DOHH2 (cell line): ENCODE measurements around the gene SAC3D1.

Source experiments
- H3F3A ChIP-seq: fragments of 200-600 bp; sonication (generic), shearing (Covaris generic); 2 replicates; pipeline ENCODE4 v1.6.0; 2016; ENCODE audit warnings: antibody characterized with exemption, mild to moderate bottlenecking; ENCODE audit not compliant: control insufficient read depth, insufficient read depth
- H3K27ac ChIP-seq: fragments of 200-600 bp; sonication (generic); 2 replicates; pipeline ENCODE4 v1.5.1; 2014; ENCODE audit warnings: low read depth, mild to moderate bottlenecking, low read length, moderate library complexity
- H3K27me3 ChIP-seq: fragments of 200-600 bp; sonication (generic); 2 replicates; pipeline ENCODE4 v1.6.1; 2014; ENCODE audit warnings: mild to moderate bottlenecking, low read length, mixed read lengths; ENCODE audit not compliant: control insufficient read depth
- H3K36me3 ChIP-seq: fragments of 200-600 bp; sonication (generic); 2 replicates; pipeline ENCODE4 v1.6.1; 2014; ENCODE audit warnings: mild to moderate bottlenecking, low read length, moderate library complexity, mixed read lengths; ENCODE audit not compliant: control insufficient read depth
- H3K4me1 ChIP-seq: fragments of 200-600 bp; sonication (generic); 2 replicates; pipeline ENCODE4 v1.6.1; 2014; ENCODE audit warnings: mild to moderate bottlenecking, low read length, mixed read lengths; ENCODE audit not compliant: control insufficient read depth
- H3K4me2 ChIP-seq: fragments of 200-600 bp; sonication (generic); 2 replicates; pipeline ENCODE4 v1.6.0; 2014; ENCODE audit warnings: mild to moderate bottlenecking, low read length, moderate library complexity
- H3K4me3 ChIP-seq: fragments of 200-600 bp; sonication (generic); 2 replicates; pipeline ENCODE4 v1.5.1; 2014; ENCODE audit warnings: mild to moderate bottlenecking, low read length, mixed read lengths
- H3K79me2 ChIP-seq: fragments of 200-600 bp; sonication (generic); 2 replicates; pipeline ENCODE4 v1.6.1; 2014; ENCODE audit warnings: mild to moderate bottlenecking, low read length, mixed read lengths; ENCODE audit not compliant: control insufficient read depth
- H3K9me2 ChIP-seq: fragments of 200-600 bp; sonication (generic); replicated peaks from 2 replicates; pipeline ENCODE4 v1.6.1; 2014; ENCODE audit warnings: mild to moderate bottlenecking, low read length, mixed read lengths; ENCODE audit not compliant: control insufficient read depth
- H3K9me3 ChIP-seq: fragments of 200-600 bp; sonication (generic); 2 replicates; pipeline ENCODE4 v1.6.1; 2014; ENCODE audit warnings: antibody characterized with exemption, low read length, mixed read lengths; ENCODE audit not compliant: control insufficient read depth, insufficient read depth
- H4K20me1 ChIP-seq: fragments of 200-600 bp; sonication (generic); 2 replicates; pipeline ENCODE4 v1.6.0; 2014; ENCODE audit warnings: low read depth, mild to moderate bottlenecking, antibody characterized with exemption, low read length, moderate library complexity; ENCODE audit not compliant: control insufficient read depth, insufficient read depth
- EZH2phosphoT487 ChIP-seq: fragments of 200-600 bp; sonication (generic); IDR thresholded peaks from 2 replicates; pipeline ENCODE4 v1.6.1; 2017; ENCODE audit warnings: borderline replicate concordance, mild to moderate bottlenecking, antibody characterized with exemption, low read length, moderate library complexity, mixed read lengths
- TF ChIP-seq, protein P1 (sequence below): fragments of 200-600 bp; sonication (generic); IDR thresholded peaks from one replicate; pipeline ENCODE4 v1.5.1; 2014; ENCODE audit warnings: antibody characterized with exemption, mild to moderate bottlenecking, low read depth, low read length; ENCODE audit not compliant: poor library complexity, severe bottlenecking

SAC3D1 gene

DNA sequence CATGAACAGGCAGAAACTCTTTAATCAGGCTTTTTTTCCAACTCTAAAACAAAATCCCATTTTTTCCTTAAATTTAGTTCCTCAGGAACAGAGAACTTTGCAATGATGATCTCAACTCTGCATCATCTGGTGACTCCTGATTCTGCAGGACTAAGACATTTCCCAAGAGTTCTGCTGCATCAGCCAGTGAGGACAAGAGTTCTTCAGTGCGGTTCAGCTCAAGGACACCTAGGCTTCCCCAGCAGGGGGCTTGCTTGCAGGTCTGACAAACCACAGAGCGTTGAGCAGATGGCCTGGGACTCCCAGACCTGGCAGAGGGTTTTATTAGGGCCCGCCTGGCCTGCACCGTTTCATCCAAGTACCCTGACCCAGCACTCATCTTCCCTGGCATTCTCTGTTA lies 36.4 kb downstream of the SAC3D1 start:
- H3K36me3 ChIP-seq = peaks cover 69% of the 10 kb centered on the region
- H3K27me3 ChIP-seq = no peaks in the 10 kb centered on the region
- H3K9me3 ChIP-seq = no peaks in the 10 kb centered on the region
- peaks cover 58% of the 10 kb centered on the region for H3K79me2 ChIP-seq
- H3F3A ChIP-seq = no peaks in the 10 kb centered on the region
- no peak overlapping the region for H3K4me3 ChIP-seq
- TF ChIP-seq, protein P1, sequence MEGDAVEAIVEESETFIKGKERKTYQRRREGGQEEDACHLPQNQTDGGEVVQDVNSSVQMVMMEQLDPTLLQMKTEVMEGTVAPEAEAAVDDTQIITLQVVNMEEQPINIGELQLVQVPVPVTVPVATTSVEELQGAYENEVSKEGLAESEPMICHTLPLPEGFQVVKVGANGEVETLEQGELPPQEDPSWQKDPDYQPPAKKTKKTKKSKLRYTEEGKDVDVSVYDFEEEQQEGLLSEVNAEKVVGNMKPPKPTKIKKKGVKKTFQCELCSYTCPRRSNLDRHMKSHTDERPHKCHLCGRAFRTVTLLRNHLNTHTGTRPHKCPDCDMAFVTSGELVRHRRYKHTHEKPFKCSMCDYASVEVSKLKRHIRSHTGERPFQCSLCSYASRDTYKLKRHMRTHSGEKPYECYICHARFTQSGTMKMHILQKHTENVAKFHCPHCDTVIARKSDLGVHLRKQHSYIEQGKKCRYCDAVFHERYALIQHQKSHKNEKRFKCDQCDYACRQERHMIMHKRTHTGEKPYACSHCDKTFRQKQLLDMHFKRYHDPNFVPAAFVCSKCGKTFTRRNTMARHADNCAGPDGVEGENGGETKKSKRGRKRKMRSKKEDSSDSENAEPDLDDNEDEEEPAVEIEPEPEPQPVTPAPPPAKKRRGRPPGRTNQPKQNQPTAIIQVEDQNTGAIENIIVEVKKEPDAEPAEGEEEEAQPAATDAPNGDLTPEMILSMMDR = no peak
- TF ChIP-seq EZH2phosphoT487 = no peak
- H4K20me1 ChIP-seq = no peaks in the 10 kb centered on the region
- no peak overlapping the region for H3K27ac ChIP-seq
- H3K9me2 ChIP-seq = no peaks in the 10 kb centered on the region
- peaks cover 46% of the 10 kb centered on the region for H3K4me1 ChIP-seq
- H3K4me2 ChIP-seq = no peak overlapping the region

DNA sequence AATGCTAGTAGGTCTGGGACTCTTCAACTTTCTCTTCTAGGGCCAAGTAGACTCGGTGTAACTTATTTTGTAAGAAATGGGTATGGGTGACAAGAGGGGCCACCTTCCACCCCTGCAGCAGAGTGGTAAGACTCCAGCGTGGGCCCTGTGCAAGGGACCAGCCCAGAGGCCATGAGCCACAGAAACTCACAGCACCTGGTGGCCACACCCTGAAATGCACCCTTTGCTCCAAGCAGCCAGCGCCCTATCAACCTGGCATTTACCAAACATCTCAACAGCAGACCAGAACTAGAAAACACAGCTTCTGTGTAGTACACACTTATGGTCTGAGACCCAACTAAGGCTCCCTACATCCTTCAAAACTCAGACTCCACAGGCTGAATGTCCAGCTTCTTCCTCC lies 37.1 kb downstream of the SAC3D1 start:
- H3K4me1 ChIP-seq = peaks cover 49% of the 10 kb centered on the region
- H3K4me3 ChIP-seq = peak overlapping the region; percentile 31

DNA sequence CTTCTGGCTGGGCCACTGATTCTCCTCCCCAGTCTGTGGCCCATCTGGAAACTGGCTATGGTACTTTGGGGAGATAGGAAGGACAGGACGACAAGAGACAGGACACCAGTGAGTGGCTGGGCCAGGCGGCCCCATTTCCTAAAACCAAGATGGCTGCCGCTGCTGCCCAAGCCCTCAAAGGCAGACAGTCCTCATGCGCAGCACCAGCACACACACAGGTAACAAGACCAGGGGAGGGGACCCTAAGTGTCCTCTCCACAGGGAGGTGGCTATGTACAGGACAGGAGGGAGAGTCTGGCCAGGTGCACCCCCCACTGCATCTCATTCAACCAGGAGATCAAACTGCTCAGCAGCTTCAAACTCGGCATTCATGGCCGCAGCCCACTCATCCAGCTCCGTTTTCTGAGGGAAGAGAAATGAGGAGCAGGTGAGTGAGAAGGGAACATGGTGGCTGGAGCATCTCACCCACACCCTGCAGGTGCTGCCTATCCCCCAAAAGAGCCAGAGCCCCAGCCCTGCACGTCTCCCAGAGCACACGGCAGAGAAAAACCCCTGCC lies 37.9 kb downstream of the SAC3D1 start:
- Histone ChIP-seq H3K36me3 (peaks cover 83% of the 10 kb centered on the region), H3K79me2 (peaks cover 73% of the 10 kb centered on the region), H3K27me3 (no peaks in the 10 kb centered on the region), H3K27ac (no peak overlapping the region), H3K4me3 (peak overlapping the region; percentile 31), H3F3A (no peaks in the 10 kb centered on the region), H4K20me1 (no peaks in the 10 kb centered on the region), H3K4me1 (peaks cover 47% of the 10 kb centered on the region), H3K4me2 (peak overlapping the region; percentile 37), H3K9me3 (no peaks in the 10 kb centered on the region), H3K9me2 (no peaks in the 10 kb centered on the region)
- no peak for TF ChIP-seq EZH2phosphoT487
- TF ChIP-seq, protein P1 = no peak

More for the DNA sequence above, 37.1 kb downstream of the SAC3D1 start:
- TF ChIP-seq, protein P1 = peak; percentile 83
- no peak for TF ChIP-seq EZH2phosphoT487
- Histone ChIP-seq H4K20me1 (no peaks in the 10 kb centered on the region), H3K9me2 (no peaks in the 10 kb centered on the region), H3K27me3 (no peaks in the 10 kb centered on the region), H3K4me2 (peak overlapping the region; percentile 37), H3F3A (no peaks in the 10 kb centered on the region), H3K79me2 (peaks cover 65% of the 10 kb centered on the region), H3K9me3 (no peaks in the 10 kb centered on the region), H3K36me3 (peaks cover 76% of the 10 kb centered on the region), H3K27ac (no peak overlapping the region)
